HepG2 (cell line): ENCODE data around the gene PDE4DIP. TPM values are rescaled to one million over a fixed set of nuclear protein-coding genes. Genes with fewer than 3 reads are reported as not detected.
"Not testable (repeated sequence)": the region's sequence is repeated elsewhere in the genome, so short reads cannot be mapped to it uniquely, and the experiment has no call there.

Experiments
- ATAC-seq: fragments of 200-7000 bp; cut with Tn5 transposase; 3 replicates; pipeline ENCODE4 v1.9.1; 2020; ENCODE audit warnings: mild to moderate bottlenecking, moderate library complexity
- BruUV-seq: library from RNA; stranded (reverse); fragments of 400-500 nt; replicated peaks from 2 replicates; lab custom pipeline; 2021; lab: Mats Ljungman, UMichigan
- CTCF ChIA-PET: fragments of 300-600 bp; formaldehyde crosslinking; extraction: SDS; loops from one replicate; lab custom pipeline; 2021; ENCODE audit warnings: low total read pairs, inconsistent platforms, low intra/inter-chr PET ratio; lab: Yijun Ruan, JAX
- POLR2A ChIA-PET: fragments of 350-600 bp; sonication (Branson Sonifier 250); formaldehyde crosslinking; loops from one replicate; lab custom pipeline; 2020; ENCODE audit warnings: antibody characterized with exemption, inconsistent platforms; lab: Yijun Ruan, JAX
- DNase-seq: peaks from one replicate; pipeline ENCODE4 v3.0.0-alpha.2; 2015; ENCODE audit warnings: low spot score
- FAIRE-seq: peaks from 3 replicates; lab custom pipeline; 2011; peaks lifted over from hg19 to GRCh38; lab: Jason Lieb, UNC
- H2AFZ ChIP-seq: one replicate; pipeline ENCODE4 v1.6.1; 2011; ENCODE audit warnings: low read length, inconsistent platforms
- H3K27ac ChIP-seq: fragments of 300-600 bp; 3 replicates; pipeline ENCODE4 v1.8.0; 2011; ENCODE audit warnings: mixed run types, mild to moderate bottlenecking, mixed read lengths, low read length, inconsistent platforms; ENCODE audit not compliant: insufficient read depth; ENCODE audit errors: extremely low read length
- H3K27me3 ChIP-seq, 2 experiments: fragments of 200-600 bp in 1 of 2; 2 replicates in 1 of 2; 3 replicates in 1 of 2; pipeline versions ENCODE4 v1.6.0 to v1.8.0; 2011; ENCODE audit warnings: low read length in 2 of 2, mild to moderate bottlenecking in 2 of 2, moderate library complexity in 2 of 2, inconsistent platforms in 1 of 2; ENCODE audit not compliant: insufficient read depth in 2 of 2, control insufficient read depth in 1 of 2
- H3K36me3 ChIP-seq, 2 experiments: fragments of 200-600 bp in 1 of 2; replicated peaks in 1 of 2; 2 replicates in 1 of 2; 3 replicates in 1 of 2; pipeline versions ENCODE4 v1.5.1 to v1.8.0; 2011; ENCODE audit warnings: low read length in 2 of 2, inconsistent platforms in 1 of 2; ENCODE audit not compliant: insufficient read depth in 2 of 2, control insufficient read depth in 1 of 2
- H3K4me1 ChIP-seq: 2 replicates; pipeline ENCODE4 v1.5.1; 2012; ENCODE audit warnings: low read length, inconsistent platforms; ENCODE audit not compliant: insufficient read depth
- H3K4me2 ChIP-seq: 2 replicates; pipeline ENCODE4 v1.6.0; 2011; ENCODE audit warnings: low read depth, low read length, inconsistent platforms
- H3K4me3 ChIP-seq, 3 experiments: fragments of 200-600 bp in 1 of 3; sonication (generic), shearing (Covaris generic) in 1 of 3; replicated peaks in 1 of 3; 2 replicates each; pipeline ENCODE4 v1.5.1; 2011 to 2016; ENCODE audit warnings: low read length in 3 of 3, inconsistent platforms in 2 of 3, low read depth in 2 of 3, mild to moderate bottlenecking in 2 of 3, control low read depth in 1 of 3, mixed read lengths in 1 of 3; ENCODE audit not compliant: insufficient read depth in 1 of 3
- H3K79me2 ChIP-seq: one replicate; pipeline ENCODE4 v1.6.1; 2011; ENCODE audit warnings: low read length, inconsistent platforms; ENCODE audit not compliant: insufficient read depth
- H3K9ac ChIP-seq: 2 replicates; pipeline ENCODE4 v1.6.0; 2011; ENCODE audit warnings: mild to moderate bottlenecking, low read depth, low read length, inconsistent platforms; ENCODE audit not compliant: insufficient read depth
- H3K9me3 ChIP-seq: 2 replicates; pipeline ENCODE4 v1.5.1; 2012; ENCODE audit warnings: mild to moderate bottlenecking, low read length
- H4K20me1 ChIP-seq: 2 replicates; pipeline ENCODE4 v1.6.0; 2011; ENCODE audit warnings: inconsistent platforms, mild to moderate bottlenecking, low read length, moderate library complexity; ENCODE audit not compliant: insufficient read depth
- WGBS: methylation state at CpG from one replicate; pipeline ENCODE4 v1.1.6; 2017; ENCODE audit warnings: low lambda C conversion rate; 5-methylcytosine and 5-hydroxymethylcytosine counted together
- in situ Hi-C: cut with HindIII; loops from 2 replicates; pipeline ENCODE4 v1.10.0; 2017; ENCODE audit warnings: low pct_unique_long_range_greater_than_20kb; ENCODE audit not compliant: extremely low pct_ligation_motif_present
- intact Hi-C: fragments of 100-400 bp; cut with micrococcal nuclease; formaldehyde crosslinking; loops from one replicate; pipeline ENCODE4 v1.10.0; 2022; ENCODE audit not compliant: unreplicated experiment
- polyA plus RNA-seq, 8 experiments: library from polyadenylated mRNA; depleted of rRNA in 3 of 8; stranded (reverse) in 7 of 8; unstranded in 1 of 8; fragments of >200 nt; fragmentation: Illumina TruSeq in 4 of 8; extraction: Trizol in 4 of 8; gene quantifications; 2 replicates each; pipeline versions ENCODE4 v1.2.1 to v1.2.3, GENCODE V29; 2011 to 2016; ENCODE audit warnings: low read depth in 4 of 8, missing spikeins in 1 of 8, mixed read lengths in 1 of 8; ENCODE audit not compliant: insufficient read depth in 1 of 8
- total RNA-seq, 5 experiments: library from RNA; depleted of rRNA; stranded (reverse); fragments of >200 nt; fragmentation: Illumina TruSeq; extraction: Trizol; gene quantifications; 2 replicates each; pipeline ENCODE4 v1.2.3, GENCODE V29; 2016; ENCODE audit warnings: low read depth in 1 of 5

PDE4DIP gene
- total and polyA plus RNA-seq, 2 of the 13 experiments (the other 11 are each of a cell fraction or from before 2014, with no cell fraction given): 5.9 to 10.3 TPM

DNA sequence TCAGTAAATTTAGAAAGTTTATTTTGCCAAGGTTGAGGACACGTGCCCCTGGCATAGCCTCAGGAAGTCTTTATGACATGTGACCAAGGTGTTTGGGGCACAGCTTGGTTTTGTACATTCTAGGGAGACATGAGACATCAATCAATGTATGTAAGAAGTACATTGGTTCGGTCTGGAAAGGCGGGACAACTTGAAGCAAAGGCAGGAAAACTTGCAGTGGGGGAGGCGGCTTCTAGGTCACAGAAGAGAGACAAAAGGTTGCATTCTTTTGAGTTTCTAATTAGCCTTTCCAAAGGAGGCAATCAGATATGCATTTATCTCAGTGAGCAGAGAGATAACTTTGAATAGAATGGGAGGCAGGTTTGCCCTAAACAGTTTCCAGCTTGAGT, 57.7 kb downstream of the PDE4DIP start:
- POLR2A ChIA-PET, H3K79me2 ChIP-seq, H3K4me3 ChIP-seq, H2AFZ ChIP-seq, FAIRE-seq, H3K27ac ChIP-seq, H3K9ac ChIP-seq, ATAC-seq, CTCF ChIA-PET, H4K20me1 ChIP-seq, H3K27me3 ChIP-seq, H3K36me3 ChIP-seq, H3K4me1 ChIP-seq, DNase-seq, BruUV-seq, H3K9me3 ChIP-seq, H3K4me2 ChIP-seq, intact Hi-C loops, in situ Hi-C loops: not testable (repeated sequence)
- no CpG with 5 or more reads among the region's 4 CpGs for WGBS

DNA sequence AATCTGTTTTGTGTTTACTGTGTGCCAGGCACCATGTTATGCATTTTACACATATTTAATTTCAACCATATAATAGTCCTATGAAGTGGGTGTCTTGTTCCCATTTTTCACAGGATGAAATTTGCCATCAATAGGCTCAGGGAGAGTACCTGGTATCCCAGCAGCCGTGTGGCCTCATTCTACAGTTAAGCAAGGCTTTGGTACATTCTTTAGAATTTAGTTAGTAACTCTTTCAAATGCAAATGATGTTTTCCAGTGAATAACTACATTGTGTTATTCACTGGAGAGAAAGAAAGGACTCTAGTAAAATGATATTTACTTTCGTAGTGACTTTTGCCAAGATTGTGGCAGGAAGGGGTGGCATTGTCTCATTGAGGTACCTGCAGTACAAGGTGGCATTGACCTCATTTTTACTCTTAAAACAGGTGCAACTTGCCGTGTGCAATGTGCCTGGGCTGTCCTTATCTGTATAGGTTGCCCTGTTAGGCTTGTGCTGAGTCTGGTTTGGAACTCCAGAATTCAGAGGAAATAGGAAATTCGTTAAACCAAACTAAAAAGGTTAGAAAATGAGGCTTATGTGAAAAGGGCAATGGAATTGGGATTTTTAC, 65.1 kb downstream of the PDE4DIP start:
- DNase-seq, H3K4me2 ChIP-seq, H3K79me2 ChIP-seq, ATAC-seq, BruUV-seq, H3K36me3 ChIP-seq, H3K27ac ChIP-seq, FAIRE-seq, H3K27me3 ChIP-seq, H3K4me1 ChIP-seq, in situ Hi-C loops, H3K9ac ChIP-seq, H2AFZ ChIP-seq, CTCF ChIA-PET, intact Hi-C loops, POLR2A ChIA-PET, H3K9me3 ChIP-seq, H3K4me3 ChIP-seq, H4K20me1 ChIP-seq: not testable (repeated sequence)
- no CpG with 5 or more reads among the region's 4 CpGs for WGBS

DNA sequence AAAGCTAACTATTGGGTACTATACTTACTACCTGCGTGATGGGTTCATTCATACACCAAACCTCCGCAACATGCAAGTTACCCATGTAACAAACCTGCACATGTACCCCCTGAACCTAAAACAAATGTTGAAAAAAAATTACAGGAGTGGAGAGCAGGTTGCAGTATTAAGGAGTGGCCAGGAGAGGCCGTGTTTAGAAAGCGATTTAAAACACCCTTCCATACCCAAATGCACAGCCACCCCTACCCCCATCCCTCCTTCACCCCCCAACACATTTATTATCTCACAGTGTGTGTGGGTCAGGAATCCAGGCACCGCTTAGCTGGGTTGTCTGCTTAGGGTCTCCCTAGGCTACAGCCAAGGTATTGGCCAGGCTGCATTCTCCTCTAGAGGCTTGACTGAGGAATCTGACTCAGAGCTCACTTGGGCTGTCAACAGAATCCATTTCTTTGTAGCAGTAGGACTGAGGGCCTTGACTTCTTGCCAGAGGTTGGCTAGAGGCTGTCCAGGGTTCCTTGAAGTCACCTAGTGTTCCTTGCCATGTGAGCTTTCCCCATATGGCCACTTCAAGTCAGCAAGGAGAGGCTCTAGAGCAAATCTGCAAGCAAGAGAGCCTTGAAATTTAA, 67.2 kb downstream of the PDE4DIP start:
- CTCF ChIA-PET, in situ Hi-C loops, POLR2A ChIA-PET, H3K27ac ChIP-seq, H2AFZ ChIP-seq, H3K4me3 ChIP-seq, H3K79me2 ChIP-seq, H3K4me2 ChIP-seq, H3K36me3 ChIP-seq, intact Hi-C loops, H3K9me3 ChIP-seq, H4K20me1 ChIP-seq, H3K4me1 ChIP-seq, BruUV-seq, DNase-seq, H3K27me3 ChIP-seq, H3K9ac ChIP-seq, FAIRE-seq: not testable (repeated sequence)
- peak; percentile 63 for ATAC-seq
- WGBS: no CpG with 5 or more reads among the region's 5 CpGs

DNA sequence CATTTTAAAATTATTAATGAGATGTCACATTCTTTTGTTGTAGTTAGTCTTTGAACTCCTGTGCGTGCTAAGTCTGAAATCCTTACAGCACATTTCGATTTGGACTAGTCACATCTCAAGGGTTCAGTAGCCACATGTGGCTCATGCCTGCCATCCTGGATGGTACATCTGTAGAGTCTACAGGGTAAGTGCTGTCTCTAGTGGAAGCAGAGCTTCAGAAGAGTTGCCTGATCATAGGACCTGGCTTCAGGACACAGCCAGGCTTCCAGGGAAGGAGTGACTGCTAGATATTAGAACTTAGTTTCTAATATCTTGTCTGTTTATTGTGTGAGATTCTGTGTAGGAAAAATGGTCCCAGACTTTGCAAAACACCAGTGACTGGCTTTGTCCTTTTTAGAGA, 72.0 kb downstream of the PDE4DIP start:
- H3K4me1 ChIP-seq, CTCF ChIA-PET: not testable (repeated sequence)
- no CpG with 5 or more reads among the region's 2 CpGs for WGBS

More for the DNA sequence above, 72.0 kb downstream of the PDE4DIP start:
- POLR2A ChIA-PET, FAIRE-seq, H4K20me1 ChIP-seq, H3K27ac ChIP-seq, H3K4me3 ChIP-seq, H3K4me2 ChIP-seq, DNase-seq, H3K36me3 ChIP-seq, H3K9me3 ChIP-seq, in situ Hi-C loops, BruUV-seq, intact Hi-C loops, H3K27me3 ChIP-seq, H3K79me2 ChIP-seq, H2AFZ ChIP-seq, ATAC-seq, H3K9ac ChIP-seq: not testable (repeated sequence)
